Epithelial cell of esophagus (primary cell): ENCODE results near the gene MLPH.

Experiments used
- DNase-seq: peaks from one replicate; pipeline ENCODE4 v3.0.0; 2010; ENCODE audit warnings: low read depth
- H3K4me3 ChIP-seq: 2 replicates; pipeline ENCODE4 v1.5.1; 2011; ENCODE audit warnings: mild to moderate bottlenecking, low read length, control low read depth
- CTCF ChIP-seq: IDR thresholded peaks from 2 replicates; pipeline ENCODE4 v1.5.1; 2011; ENCODE audit warnings: low read depth, mild to moderate bottlenecking, low read length, control low read depth, inconsistent platforms; ENCODE audit not compliant: insufficient read depth; ENCODE audit errors: missing control alignments

Gene MLPH

GRCh38 chr2:237569041-237569440, 82.0 kb downstream of the MLPH start:
- no peak for TF ChIP-seq CTCF
- DNase-seq: no peak
- no peak overlapping the region for H3K4me3 ChIP-seq

- H3K4me3 ChIP-seq: no peak overlapping the region
- DNase-seq: no peak
- TF ChIP-seq CTCF: no peak
Measured at GRCh38 chr2:237569896-237570295, 82.8 kb downstream of the MLPH start.

DNA sequence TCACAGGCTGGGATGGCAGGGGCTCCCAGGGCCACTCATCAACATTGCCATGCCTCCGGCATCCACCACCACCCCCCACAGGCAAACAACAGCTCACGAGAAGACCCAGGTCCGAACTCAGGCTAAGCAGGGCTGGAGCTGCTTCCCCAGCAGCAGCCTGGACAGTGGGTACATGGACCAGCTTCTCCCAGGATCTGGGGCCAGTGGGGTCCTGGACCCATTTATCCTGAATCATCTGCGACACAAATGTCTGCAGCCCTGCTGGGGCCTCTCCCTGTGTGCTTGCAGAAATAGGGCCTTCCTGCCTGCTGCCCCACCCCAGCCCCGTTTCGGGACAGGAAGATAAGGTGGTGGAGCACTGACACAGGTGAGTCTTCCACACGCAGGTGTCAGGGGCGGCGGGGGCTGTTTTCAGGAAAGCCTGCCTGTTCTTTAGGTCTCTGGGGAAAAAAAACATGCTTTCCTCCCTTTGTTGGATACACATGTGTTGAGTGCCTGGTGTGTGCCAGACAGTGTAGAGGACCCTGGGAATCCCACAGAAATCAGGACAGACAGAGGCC, 83.8 kb downstream of the MLPH start:
- no peak for TF ChIP-seq CTCF
- H3K4me3 ChIP-seq: no peak overlapping the region
- DNase-seq: no peak

GRCh38 chr2:237571551-237571950, 84.5 kb downstream of the MLPH start:
- no peak for DNase-seq
- no peak overlapping the region for H3K4me3 ChIP-seq
- no peak for TF ChIP-seq CTCF

- DNase-seq: peak; percentile 90
- peak; percentile 87 for TF ChIP-seq CTCF
- no peak overlapping the region for H3K4me3 ChIP-seq
Measured at GRCh38 chr2:237572021-237572741, 85.1 kb downstream of the MLPH start.

GRCh38 chr2:237572742-237573101, 85.7 kb downstream of the MLPH start:
- DNase-seq: no peak
- no peak overlapping the region for H3K4me3 ChIP-seq
- TF ChIP-seq CTCF: no peak
